Liver (tissue), 3 donors: ENCODE data around the gene DCUN1D2.

ENCODE experiments used
- CTCF ChIP-seq: fragments of 150-350 bp; IDR thresholded peaks from 2 replicates; pipeline ENCODE4 v1.5.1; 2017; ENCODE audit warnings: improper control_type of control experiment, low read depth, low read length; ENCODE audit not compliant: missing input control
- EGR1 ChIP-seq, 2 donors: IDR thresholded peaks; 2 replicates each; pipeline ENCODE4 v1.6.1; 2016 to 2018; ENCODE audit warnings: antibody characterized with exemption in 2 of 2, low read depth in 2 of 2
- FOXA1 ChIP-seq: IDR thresholded peaks from 2 replicates; pipeline ENCODE4 v1.6.1; 2016; ENCODE audit warnings: antibody characterized with exemption
- GABPA ChIP-seq, 2 donors: IDR thresholded peaks in 1 of 2; conservative IDR thresholded peaks in 1 of 2; 2 replicates each; pipeline ENCODE4 v1.6.1; 2016; ENCODE audit warnings: antibody characterized with exemption in 2 of 2, mild to moderate bottlenecking in 1 of 2, moderate library complexity in 1 of 2
- HNF4G ChIP-seq: IDR thresholded peaks from 2 replicates; pipeline ENCODE4 v1.6.1; 2016; ENCODE audit warnings: antibody characterized with exemption
- JUND ChIP-seq, 2 donors: IDR thresholded peaks; 2 replicates each; pipeline ENCODE4 v1.6.1; 2016; ENCODE audit warnings: antibody characterized with exemption in 2 of 2
- MAX ChIP-seq: IDR thresholded peaks from 2 replicates; pipeline ENCODE4 v1.6.1; 2016; ENCODE audit warnings: antibody characterized with exemption
- RAD21 ChIP-seq, 2 donors: IDR thresholded peaks; 2 replicates each; pipeline ENCODE4 v1.6.1; 2016; ENCODE audit warnings: antibody characterized with exemption in 2 of 2, mild to moderate bottlenecking in 2 of 2
- REST ChIP-seq: IDR thresholded peaks from 2 replicates; pipeline ENCODE4 v1.6.1; 2016; ENCODE audit warnings: antibody characterized with exemption, mild to moderate bottlenecking
- RXRA ChIP-seq, 2 donors: IDR thresholded peaks; 2 replicates each; pipeline ENCODE4 v1.6.1; 2017 to 2018; ENCODE audit warnings: antibody characterized with exemption in 2 of 2, mild to moderate bottlenecking in 1 of 2
- SP1 ChIP-seq: IDR thresholded peaks from 2 replicates; pipeline ENCODE4 v1.6.1; 2018; ENCODE audit warnings: antibody characterized with exemption, mild to moderate bottlenecking
- TAF1 ChIP-seq: conservative IDR thresholded peaks from 2 replicates; pipeline ENCODE4 v1.6.1; 2016; ENCODE audit warnings: antibody characterized with exemption, mild to moderate bottlenecking
- YY1 ChIP-seq: IDR thresholded peaks from 2 replicates; pipeline ENCODE4 v1.6.1; 2016; ENCODE audit warnings: antibody characterized with exemption, mild to moderate bottlenecking
- ZBTB33 ChIP-seq: IDR thresholded peaks from 2 replicates; pipeline ENCODE4 v1.6.1; 2016; ENCODE audit warnings: antibody characterized with exemption
- donor health status: healthy.
- donor health status: healthy.

- TF ChIP-seq MAX (no peak), CTCF (no peak), REST (no peak), YY1 (no peak), JUND (IDR thresholded peaks at IDR 0.05) (no peak), GABPA (IDR thresholded peaks at IDR 0.05 in 1 of 2, conservative IDR thresholded peaks at IDR 0.05 in 1 of 2) (no peak), TAF1 (no peak), RAD21 (IDR thresholded peaks at IDR 0.05) (no peak), RXRA (IDR thresholded peaks at IDR 0.05) (no peak), EGR1 (IDR thresholded peaks at IDR 0.05; ENCODE audit: low read depth in 2 of 2) (no peak), FOXA1 (no peak), ZBTB33 (no peak), SP1 (no peak), HNF4G (no peak)
These were observed 29.0 kb upstream of the DCUN1D2 start for GRCh38 chr13:113519556-113519955.
